MCF 10A (cell line): Measurements from ENCODE around the gene PTBP3. TPM values are rescaled to one million over a fixed set of nuclear protein-coding genes. Genes with fewer than 3 reads are reported as not detected.
A peak's percentile ranks its signal among the peaks of the same experiment; 100 is the strongest.

ENCODE experiments used
- BruUV-seq: library from RNA; stranded (reverse); fragments of 400-500 nt; replicated peaks from 2 replicates; lab custom pipeline; 2021; lab: Mats Ljungman, UMichigan
- CTCF ChIA-PET: fragments of 300-600 bp; sonication (Branson Sonifier 250); formaldehyde crosslinking; extraction: SDS; loops from one replicate; lab custom pipeline; 2021; ENCODE audit warnings: antibody characterized with exemption, inconsistent platforms; lab: Yijun Ruan, JAX
- POLR2A ChIA-PET: fragments of 300-600, 350-650 bp; sonication (Branson Sonifier 250); formaldehyde crosslinking; extraction: SDS; loops from one replicate; lab custom pipeline; 2020; ENCODE audit warnings: antibody characterized with exemption, inconsistent platforms; lab: Yijun Ruan, JAX
- DNase-seq: peaks from one replicate; pipeline ENCODE4 v3.0.0-alpha.2; 2018; ENCODE audit not compliant: unreplicated experiment
- H3K27ac Mint-ChIP-seq: one replicate; pipeline ENCODE4 v1.8.0; 2022; ENCODE audit warnings: mild to moderate bottlenecking, low read depth, mixed read lengths; ENCODE audit not compliant: unreplicated experiment
- H3K27me3 Mint-ChIP-seq: one replicate; pipeline ENCODE4 v1.8.0; 2022; ENCODE audit warnings: mixed read lengths; ENCODE audit not compliant: insufficient read depth, unreplicated experiment
- H3K36me3 Mint-ChIP-seq: one replicate; pipeline ENCODE4 v1.8.0; 2022; ENCODE audit warnings: mild to moderate bottlenecking, moderate library complexity, mixed read lengths; ENCODE audit not compliant: insufficient read depth, unreplicated experiment
- H3K4me1 Mint-ChIP-seq: one replicate; pipeline ENCODE4 v1.8.0; 2022; ENCODE audit warnings: mixed read lengths; ENCODE audit not compliant: insufficient read depth, unreplicated experiment
- H3K4me3 Mint-ChIP-seq: one replicate; pipeline ENCODE4 v1.8.0; 2022; ENCODE audit warnings: mild to moderate bottlenecking, moderate library complexity, mixed read lengths; ENCODE audit not compliant: unreplicated experiment
- H3K9me3 Mint-ChIP-seq: one replicate; pipeline ENCODE4 v1.8.0; 2022; ENCODE audit warnings: mixed read lengths; ENCODE audit not compliant: unreplicated experiment
- intact Hi-C: fragments of 100-400 bp; cut with micrococcal nuclease; formaldehyde crosslinking; loops from 2 replicates; pipeline ENCODE4 v1.14.1; 2022
- total RNA-seq: library from RNA; stranded (reverse); gene quantifications from 2 replicates; pipeline ENCODE4 v1.2.3, GENCODE V29; 2022
- TF ChIP-seq, protein P1 (sequence below): fragments of 200-600 bp; IDR thresholded peaks from one replicate; pipeline ENCODE4 v1.8.0; 2022; ENCODE audit warnings: antibody characterized with exemption, mild to moderate bottlenecking; ENCODE audit not compliant: unreplicated experiment

Gene PTBP3
- total RNA-seq, 1 experiment from 2014 or later = 79.2 TPM

DNA sequence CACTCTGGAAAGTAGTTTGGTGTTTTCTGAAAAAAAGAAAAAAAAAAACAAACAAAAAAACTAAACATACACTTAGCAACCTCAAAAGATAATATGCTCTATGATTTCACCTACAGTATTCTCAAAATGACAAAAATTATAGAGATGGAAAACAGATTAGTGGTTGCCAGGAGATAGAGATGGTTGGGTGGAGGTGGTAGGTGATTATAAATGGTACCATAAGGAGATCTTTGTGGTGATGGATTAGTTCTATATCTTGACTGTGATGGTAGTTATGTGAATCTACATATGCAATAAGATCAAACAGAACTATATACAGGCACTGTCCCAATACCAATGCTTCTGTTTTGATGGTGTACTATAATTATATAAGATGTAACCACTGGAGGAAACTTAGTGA lies 32.0 kb downstream of the PTBP3 start:
- CTCF ChIA-PET = interaction anchor here (0.6 to 1.0 kb wide), 2 partner anchors 12 to 67 kb away, joined by 3 to 5 read pairs; no protein-coding TSS in a partner anchor
- no peak overlapping the region for H3K4me3 Mint-ChIP-seq
- POLR2A ChIA-PET = no interaction called here
- H3K4me1 Mint-ChIP-seq = peaks cover 21% of the 10 kb centered on the region
- TF ChIP-seq, protein P1, sequence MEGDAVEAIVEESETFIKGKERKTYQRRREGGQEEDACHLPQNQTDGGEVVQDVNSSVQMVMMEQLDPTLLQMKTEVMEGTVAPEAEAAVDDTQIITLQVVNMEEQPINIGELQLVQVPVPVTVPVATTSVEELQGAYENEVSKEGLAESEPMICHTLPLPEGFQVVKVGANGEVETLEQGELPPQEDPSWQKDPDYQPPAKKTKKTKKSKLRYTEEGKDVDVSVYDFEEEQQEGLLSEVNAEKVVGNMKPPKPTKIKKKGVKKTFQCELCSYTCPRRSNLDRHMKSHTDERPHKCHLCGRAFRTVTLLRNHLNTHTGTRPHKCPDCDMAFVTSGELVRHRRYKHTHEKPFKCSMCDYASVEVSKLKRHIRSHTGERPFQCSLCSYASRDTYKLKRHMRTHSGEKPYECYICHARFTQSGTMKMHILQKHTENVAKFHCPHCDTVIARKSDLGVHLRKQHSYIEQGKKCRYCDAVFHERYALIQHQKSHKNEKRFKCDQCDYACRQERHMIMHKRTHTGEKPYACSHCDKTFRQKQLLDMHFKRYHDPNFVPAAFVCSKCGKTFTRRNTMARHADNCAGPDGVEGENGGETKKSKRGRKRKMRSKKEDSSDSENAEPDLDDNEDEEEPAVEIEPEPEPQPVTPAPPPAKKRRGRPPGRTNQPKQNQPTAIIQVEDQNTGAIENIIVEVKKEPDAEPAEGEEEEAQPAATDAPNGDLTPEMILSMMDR = no peak
- peak overlapping the region; percentile 15 for H3K27ac Mint-ChIP-seq
- peaks cover 4% of the 10 kb centered on the region for H3K36me3 Mint-ChIP-seq
- intact Hi-C loops = no loop called here
- no peaks in the 10 kb centered on the region for H3K27me3 Mint-ChIP-seq
- no TSS peak for BruUV-seq
- DNase-seq = no peak
- H3K9me3 Mint-ChIP-seq = no peaks in the 10 kb centered on the region

- DNase-seq = peak; percentile 86
- ChIA-PET POLR2A (interaction anchor here (0.7 to 1.8 kb wide), 5 partner anchors 11 to 49 kb away, joined by 3 to 9 read pairs (median 3); partner anchors contain the start of gene PTBP3), CTCF (interaction anchor here (0.7 kb wide), 2 partner anchors 13 to 93 kb away, joined by 3 to 6 read pairs; no protein-coding TSS in a partner anchor)
- BruUV-seq = no TSS peak
- Mint-ChIP-seq H3K4me1 (peaks cover 22% of the 10 kb centered on the region), H3K4me3 (peak overlapping the region; percentile 14), H3K9me3 (no peaks in the 10 kb centered on the region), H3K36me3 (peaks cover 16% of the 10 kb centered on the region), H3K27ac (peak overlapping the region; percentile 89), H3K27me3 (no peaks in the 10 kb centered on the region)
- TF ChIP-seq, protein P1 = no peak
- intact Hi-C loops = no loop called here
These were observed 33.9 kb downstream of the PTBP3 start for GRCh38 chr9:112299514-112299913.

DNA sequence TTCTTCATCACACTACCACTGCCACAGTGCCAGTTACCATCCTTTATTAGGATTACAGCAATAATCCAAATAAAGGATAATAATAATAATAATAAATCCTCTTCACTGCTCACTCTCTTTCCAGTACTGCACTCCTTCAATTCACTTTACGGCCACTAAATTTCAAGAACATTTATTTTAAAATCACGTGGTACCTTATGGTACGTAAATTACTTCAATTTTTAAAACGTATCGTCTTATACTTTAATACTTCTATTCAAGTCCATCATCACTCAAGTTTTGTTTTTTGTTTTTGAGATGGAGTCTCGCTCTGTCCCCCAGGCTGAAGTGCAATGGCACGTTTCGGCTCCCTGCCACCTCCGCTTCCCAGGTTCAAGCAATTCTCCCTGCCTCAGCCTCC lies 36.5 kb downstream of the PTBP3 start:
- TF ChIP-seq, protein P1 = no peak
- CTCF ChIA-PET = interaction anchor here (0.7 kb wide), 1 partner anchor 72 kb away, joined by 3 read pairs; no protein-coding TSS in a partner anchor
- Mint-ChIP-seq H3K36me3 (peaks cover 27% of the 10 kb centered on the region), H3K27ac (no peak overlapping the region), H3K27me3 (no peaks in the 10 kb centered on the region), H3K4me1 (peaks cover 22% of the 10 kb centered on the region), H3K4me3 (no peak overlapping the region), H3K9me3 (no peaks in the 10 kb centered on the region)
- no peak for DNase-seq
- intact Hi-C loops = no loop called here
- POLR2A ChIA-PET = interaction anchor here (1.2 kb wide), 1 partner anchor 31 kb away, joined by 5 read pairs; no protein-coding TSS in a partner anchor
- BruUV-seq = no TSS peak

GRCh38 chr9:112295174-112295573 lies 38.2 kb downstream of the PTBP3 start:
- TF ChIP-seq, protein P1 = no peak
- Mint-ChIP-seq H3K9me3 (no peaks in the 10 kb centered on the region), H3K4me3 (no peak overlapping the region), H3K27ac (no peak overlapping the region), H3K36me3 (peaks cover 27% of the 10 kb centered on the region), H3K27me3 (no peaks in the 10 kb centered on the region), H3K4me1 (peaks cover 22% of the 10 kb centered on the region)
- intact Hi-C loops = no loop called here
- DNase-seq = no peak
- POLR2A ChIA-PET = interaction anchor here (1.0 to 1.2 kb wide), 2 partner anchors 10 to 38 kb away, joined by 3 to 5 read pairs; partner anchors contain the start of gene PTBP3
- no TSS peak for BruUV-seq
- CTCF ChIA-PET = interaction anchor here (0.6 to 1.0 kb wide), 4 partner anchors 12 to 370 kb away, joined by 3 to 5 read pairs (median 4); no protein-coding TSS in a partner anchor
